Body of pancreas (tissue), 4 donors: ENCODE results near the gene ATP6V1A.

Source experiments
- CTCF ChIP-seq, 7 experiments: fragments of 450-650 bp in 4 of 7; fragments of 200-600 bp in 3 of 7; sonication (generic) in 3 of 7; IDR thresholded peaks; one replicate each; pipeline ENCODE4 v1.5.1; 2016 to 2019; ENCODE audit warnings: antibody characterized with exemption in 7 of 7
- POLR2A ChIP-seq, 3 donors: fragments of 450-650 bp; IDR thresholded peaks; one replicate each; pipeline ENCODE4 v1.6.1; 2016; ENCODE audit warnings: antibody characterized with exemption in 3 of 3, mild to moderate bottlenecking in 2 of 3

GRCh38 chr3:113714702-113715101 is 32.1 kb upstream of the ATP6V1A start:
- TF ChIP-seq CTCF (IDR thresholded peaks at IDR 0.05), result no peak
- no peak for TF ChIP-seq POLR2A (IDR thresholded peaks at IDR 0.05)
